A673 (cell line): ENCODE measurements around the gene AARS1.
"Not testable (repeated sequence)": the region's sequence is repeated elsewhere in the genome, so short reads cannot be mapped to it uniquely, and the experiment has no call there.

Experiments used
- EZH2 ChIP-seq: fragments of 200-600 bp; sonication (generic); IDR thresholded peaks from 2 replicates; pipeline ENCODE4 v1.6.1; 2017; ENCODE audit warnings: borderline replicate concordance, low read depth, mild to moderate bottlenecking, mixed read lengths, antibody characterized with exemption, low read length; ENCODE audit not compliant: poor library complexity, severe bottlenecking
- TF ChIP-seq, protein P1 (sequence below): fragments of 300-800, 200-600 bp; sonication (generic); conservative IDR thresholded peaks from 2 replicates; pipeline ENCODE4 v1.5.1; 2017; ENCODE audit warnings: low read depth, mild to moderate bottlenecking, antibody characterized with exemption, low read length, moderate library complexity, mixed read lengths

DNA sequence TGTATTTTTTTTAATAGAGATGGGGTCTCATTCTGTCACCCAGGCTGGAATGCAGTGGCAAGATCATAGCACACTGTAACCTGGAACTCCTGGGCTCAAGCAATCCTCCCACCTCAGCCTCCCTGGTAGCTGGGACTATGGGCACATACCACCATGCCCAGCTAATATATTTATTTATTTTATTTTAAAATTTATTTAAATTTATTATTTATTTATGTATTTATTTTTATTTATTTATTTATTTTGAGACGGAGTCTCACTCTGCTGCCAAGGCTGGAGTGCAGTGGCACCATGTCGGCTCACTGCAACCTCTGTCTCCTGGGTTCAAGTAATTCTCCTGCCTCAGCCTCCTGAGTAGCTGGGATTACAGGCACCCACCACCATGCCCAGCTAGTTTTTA is 18.4 kb upstream of the AARS1 start:
- TF ChIP-seq, protein P1, sequence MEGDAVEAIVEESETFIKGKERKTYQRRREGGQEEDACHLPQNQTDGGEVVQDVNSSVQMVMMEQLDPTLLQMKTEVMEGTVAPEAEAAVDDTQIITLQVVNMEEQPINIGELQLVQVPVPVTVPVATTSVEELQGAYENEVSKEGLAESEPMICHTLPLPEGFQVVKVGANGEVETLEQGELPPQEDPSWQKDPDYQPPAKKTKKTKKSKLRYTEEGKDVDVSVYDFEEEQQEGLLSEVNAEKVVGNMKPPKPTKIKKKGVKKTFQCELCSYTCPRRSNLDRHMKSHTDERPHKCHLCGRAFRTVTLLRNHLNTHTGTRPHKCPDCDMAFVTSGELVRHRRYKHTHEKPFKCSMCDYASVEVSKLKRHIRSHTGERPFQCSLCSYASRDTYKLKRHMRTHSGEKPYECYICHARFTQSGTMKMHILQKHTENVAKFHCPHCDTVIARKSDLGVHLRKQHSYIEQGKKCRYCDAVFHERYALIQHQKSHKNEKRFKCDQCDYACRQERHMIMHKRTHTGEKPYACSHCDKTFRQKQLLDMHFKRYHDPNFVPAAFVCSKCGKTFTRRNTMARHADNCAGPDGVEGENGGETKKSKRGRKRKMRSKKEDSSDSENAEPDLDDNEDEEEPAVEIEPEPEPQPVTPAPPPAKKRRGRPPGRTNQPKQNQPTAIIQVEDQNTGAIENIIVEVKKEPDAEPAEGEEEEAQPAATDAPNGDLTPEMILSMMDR: not testable (repeated sequence)
- TF ChIP-seq EZH2: not testable (repeated sequence)
